AG09309 (cell line): ENCODE measurements around the gene FBN1.
A peak's percentile ranks its signal among the peaks of the same experiment; 100 is the strongest.

Source experiments
- DNase-seq: peaks from one replicate; pipeline ENCODE4 v3.0.0-alpha.2; 2010; ENCODE audit warnings: low read depth
- H3K4me3 ChIP-seq: 2 replicates; pipeline ENCODE4 v1.5.1; 2011; ENCODE audit warnings: mild to moderate bottlenecking, low read depth, low read length, moderate library complexity; ENCODE audit not compliant: control insufficient read depth
- TF ChIP-seq, protein P1 (sequence below): IDR thresholded peaks from 2 replicates; pipeline ENCODE4 v1.5.1; 2011; ENCODE audit warnings: mild to moderate bottlenecking, low read depth, low read length, inconsistent platforms; ENCODE audit not compliant: insufficient read depth, control insufficient read depth; ENCODE audit errors: missing control alignments

FBN1 gene

DNA sequence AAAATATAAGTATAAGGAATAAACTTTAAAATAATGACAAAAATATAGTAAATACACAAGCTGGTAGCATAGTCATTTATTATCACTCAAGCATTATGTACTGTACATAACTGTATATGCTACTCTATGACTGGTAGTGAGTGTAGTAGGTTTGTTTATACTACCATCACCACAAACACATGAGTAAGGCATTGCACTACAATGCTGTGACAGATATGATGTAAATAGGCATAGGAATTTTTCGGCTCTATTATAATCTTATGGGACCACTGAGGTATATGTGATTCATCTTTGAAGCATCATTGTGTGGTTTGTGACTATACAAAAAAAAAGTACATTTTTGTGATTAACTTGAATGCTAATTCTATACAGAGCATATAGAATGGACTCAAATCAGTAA is 35.3 kb upstream of the FBN1 start:
- H3K4me3 ChIP-seq, result no peak overlapping the region
- peak; percentile 70 for DNase-seq
- TF ChIP-seq, protein P1, sequence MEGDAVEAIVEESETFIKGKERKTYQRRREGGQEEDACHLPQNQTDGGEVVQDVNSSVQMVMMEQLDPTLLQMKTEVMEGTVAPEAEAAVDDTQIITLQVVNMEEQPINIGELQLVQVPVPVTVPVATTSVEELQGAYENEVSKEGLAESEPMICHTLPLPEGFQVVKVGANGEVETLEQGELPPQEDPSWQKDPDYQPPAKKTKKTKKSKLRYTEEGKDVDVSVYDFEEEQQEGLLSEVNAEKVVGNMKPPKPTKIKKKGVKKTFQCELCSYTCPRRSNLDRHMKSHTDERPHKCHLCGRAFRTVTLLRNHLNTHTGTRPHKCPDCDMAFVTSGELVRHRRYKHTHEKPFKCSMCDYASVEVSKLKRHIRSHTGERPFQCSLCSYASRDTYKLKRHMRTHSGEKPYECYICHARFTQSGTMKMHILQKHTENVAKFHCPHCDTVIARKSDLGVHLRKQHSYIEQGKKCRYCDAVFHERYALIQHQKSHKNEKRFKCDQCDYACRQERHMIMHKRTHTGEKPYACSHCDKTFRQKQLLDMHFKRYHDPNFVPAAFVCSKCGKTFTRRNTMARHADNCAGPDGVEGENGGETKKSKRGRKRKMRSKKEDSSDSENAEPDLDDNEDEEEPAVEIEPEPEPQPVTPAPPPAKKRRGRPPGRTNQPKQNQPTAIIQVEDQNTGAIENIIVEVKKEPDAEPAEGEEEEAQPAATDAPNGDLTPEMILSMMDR, result no peak

GRCh38 chr15:48679952-48680351 is 34.4 kb upstream of the FBN1 start:
- TF ChIP-seq, protein P1, result no peak
- no peak for DNase-seq
- H3K4me3 ChIP-seq, result no peak overlapping the region

DNA sequence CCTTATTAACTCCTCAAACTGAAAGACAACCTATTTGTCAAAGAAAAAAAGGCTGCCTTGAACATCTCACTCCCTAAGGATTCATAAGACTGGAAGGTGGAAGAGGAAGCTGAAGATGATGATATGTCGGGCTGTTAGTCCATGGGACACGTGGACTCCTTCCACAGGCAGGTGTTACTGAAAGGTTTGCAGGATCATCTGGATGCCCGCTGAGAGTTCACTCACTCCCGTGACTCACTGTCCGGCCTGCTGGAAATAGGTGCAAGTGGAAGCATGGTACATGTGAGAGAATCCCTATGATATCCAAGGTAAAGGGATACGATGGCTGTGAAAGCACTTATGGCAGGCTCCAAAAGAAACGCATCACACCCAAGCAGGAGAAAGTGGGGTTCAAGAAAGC is 33.3 kb upstream of the FBN1 start:
- DNase-seq, result no peak
- TF ChIP-seq, protein P1, result no peak
- no peak overlapping the region for H3K4me3 ChIP-seq

- TF ChIP-seq, protein P1, result no peak
- no peak overlapping the region for H3K4me3 ChIP-seq
- no peak for DNase-seq
Observed at GRCh38 chr15:48677821-48678220, 32.3 kb upstream of the FBN1 start.

DNA sequence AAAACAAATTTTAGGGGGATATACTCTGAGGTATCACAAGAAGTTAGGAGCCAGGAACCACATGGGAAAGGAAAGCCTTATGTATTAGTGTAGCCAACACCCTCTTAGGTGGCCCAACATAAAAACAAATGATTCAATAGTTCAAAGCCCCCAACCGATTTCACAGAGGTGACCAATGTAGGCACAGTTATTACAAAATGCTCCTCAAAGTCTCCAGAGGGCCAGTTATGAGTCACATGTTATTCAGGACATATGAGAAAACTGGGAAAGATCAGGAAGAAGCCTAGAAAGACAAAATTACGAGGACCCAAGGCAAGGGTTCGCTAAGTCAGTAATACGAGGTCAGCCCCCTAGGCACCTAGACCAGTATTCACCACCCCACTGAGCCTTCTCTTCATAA is 29.9 kb upstream of the FBN1 start:
- TF ChIP-seq, protein P1, result no peak
- no peak for DNase-seq

GRCh38 chr15:48674876-48675275 is 29.4 kb upstream of the FBN1 start:
- no peak overlapping the region for H3K4me3 ChIP-seq
- peak; percentile 52 for DNase-seq
- TF ChIP-seq, protein P1, result no peak

More for the DNA sequence above, 29.9 kb upstream of the FBN1 start:
- H3K4me3 ChIP-seq, result no peak overlapping the region

DNA sequence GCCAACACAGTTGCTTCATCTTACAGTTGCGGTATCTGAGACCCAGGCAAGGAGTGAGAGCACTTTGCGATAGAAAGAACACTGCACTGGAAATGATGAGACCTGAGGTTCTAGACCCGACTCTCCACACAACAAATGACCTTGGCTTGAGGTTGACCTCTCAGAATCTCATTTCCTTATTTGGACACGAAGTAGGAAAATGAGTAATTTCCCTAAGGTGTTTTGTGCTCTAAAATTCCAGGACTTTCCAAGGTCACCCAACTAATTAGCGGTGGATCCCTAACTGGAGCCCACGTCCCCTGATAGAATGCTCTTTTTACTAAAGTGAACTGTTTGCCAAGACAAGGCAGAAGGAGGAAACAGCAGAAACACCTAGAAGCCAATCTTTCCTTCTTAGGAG is 26.7 kb upstream of the FBN1 start:
- TF ChIP-seq, protein P1, result no peak
- H3K4me3 ChIP-seq, result no peak overlapping the region
- no peak for DNase-seq
